GM10847 (cell line): ENCODE measurements around the gene FAM3B.

Experiments used
- POLR2A ChIP-seq: IDR thresholded peaks from 2 replicates; pipeline ENCODE4 v1.6.1; 2011; ENCODE audit not compliant: insufficient read length; ENCODE audit errors: extremely low read depth

Gene FAM3B

GRCh38 chr21:41369920-41370839 is 53.6 kb downstream of the FAM3B start:
- no peak for TF ChIP-seq POLR2A

GRCh38 chr21:41370840-41371684 is 54.5 kb downstream of the FAM3B start:
- no peak for TF ChIP-seq POLR2A

GRCh38 chr21:41371685-41372030 is 55.1 kb downstream of the FAM3B start:
- TF ChIP-seq POLR2A = no peak

GRCh38 chr21:41373253-41373652 is 56.7 kb downstream of the FAM3B start:
- TF ChIP-seq POLR2A = no peak

GRCh38 chr21:41373763-41374162 is 57.2 kb downstream of the FAM3B start:
- no peak for TF ChIP-seq POLR2A

GRCh38 chr21:41374177-41374712 is 57.6 kb downstream of the FAM3B start:
- TF ChIP-seq POLR2A = no peak

GRCh38 chr21:41374867-41375533 is 58.4 kb downstream of the FAM3B start:
- TF ChIP-seq POLR2A = no peak

- no peak for TF ChIP-seq POLR2A
These were observed 59.3 kb downstream of the FAM3B start for GRCh38 chr21:41375875-41376274.

- TF ChIP-seq POLR2A = no peak
These were observed 61.1 kb downstream of the FAM3B start for GRCh38 chr21:41377715-41378114.

GRCh38 chr21:41378849-41379248 is 62.2 kb downstream of the FAM3B start:
- TF ChIP-seq POLR2A = no peak

GRCh38 chr21:41379901-41380300 is 63.3 kb downstream of the FAM3B start:
- no peak for TF ChIP-seq POLR2A

- TF ChIP-seq POLR2A = no peak
These were observed 65.1 kb downstream of the FAM3B start for GRCh38 chr21:41381731-41382130.

- no peak for TF ChIP-seq POLR2A
These were observed 70.6 kb downstream of the FAM3B start for GRCh38 chr21:41387042-41387819.

- no peak for TF ChIP-seq POLR2A
These were observed 71.2 kb downstream of the FAM3B start for GRCh38 chr21:41387824-41388223.
